ENCODE results near the gene MFAP1. TPM values are rescaled to one million over a fixed set of nuclear protein-coding genes. Genes with fewer than 3 reads are reported as not detected.
"Not testable (repeated sequence)": the region's sequence is repeated elsewhere in the genome, so short reads cannot be mapped to it uniquely, and the experiment has no call there.

Gene MFAP1
- total RNA-seq, 1 experiment from 2014 or later: 16.4 TPM

DNA sequence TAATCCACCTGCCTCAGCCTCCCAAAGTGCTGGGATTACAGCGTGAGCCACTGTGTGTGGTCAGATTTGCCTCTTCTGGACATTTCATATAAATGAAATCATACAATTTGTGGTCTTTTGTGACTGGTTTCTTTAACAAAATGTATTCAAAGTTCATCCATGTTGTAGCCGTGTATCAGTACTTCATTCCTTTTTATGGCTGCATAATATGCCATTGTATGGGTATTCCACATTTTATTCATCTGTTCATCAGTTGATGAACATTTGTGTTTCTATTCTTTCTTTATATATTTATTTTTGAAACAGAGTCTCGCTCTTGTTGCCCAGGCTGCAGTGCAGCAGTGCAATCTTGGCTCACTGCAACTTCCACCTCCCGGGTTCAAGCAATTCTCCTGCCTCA lies 28.1 kb upstream of the MFAP1 start:
- DNase-seq: no peak
- no peaks in the 10 kb centered on the region for H3K9me3 Mint-ChIP-seq (ENCODE audit: low read depth, unreplicated experiment)
- no peaks in the 10 kb centered on the region for H3K36me3 Mint-ChIP-seq (ENCODE audit: insufficient read depth, unreplicated experiment)
- no peaks in the 10 kb centered on the region for H3K4me1 Mint-ChIP-seq (ENCODE audit: low read depth, unreplicated experiment)
- TF ChIP-seq, protein P1, sequence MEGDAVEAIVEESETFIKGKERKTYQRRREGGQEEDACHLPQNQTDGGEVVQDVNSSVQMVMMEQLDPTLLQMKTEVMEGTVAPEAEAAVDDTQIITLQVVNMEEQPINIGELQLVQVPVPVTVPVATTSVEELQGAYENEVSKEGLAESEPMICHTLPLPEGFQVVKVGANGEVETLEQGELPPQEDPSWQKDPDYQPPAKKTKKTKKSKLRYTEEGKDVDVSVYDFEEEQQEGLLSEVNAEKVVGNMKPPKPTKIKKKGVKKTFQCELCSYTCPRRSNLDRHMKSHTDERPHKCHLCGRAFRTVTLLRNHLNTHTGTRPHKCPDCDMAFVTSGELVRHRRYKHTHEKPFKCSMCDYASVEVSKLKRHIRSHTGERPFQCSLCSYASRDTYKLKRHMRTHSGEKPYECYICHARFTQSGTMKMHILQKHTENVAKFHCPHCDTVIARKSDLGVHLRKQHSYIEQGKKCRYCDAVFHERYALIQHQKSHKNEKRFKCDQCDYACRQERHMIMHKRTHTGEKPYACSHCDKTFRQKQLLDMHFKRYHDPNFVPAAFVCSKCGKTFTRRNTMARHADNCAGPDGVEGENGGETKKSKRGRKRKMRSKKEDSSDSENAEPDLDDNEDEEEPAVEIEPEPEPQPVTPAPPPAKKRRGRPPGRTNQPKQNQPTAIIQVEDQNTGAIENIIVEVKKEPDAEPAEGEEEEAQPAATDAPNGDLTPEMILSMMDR (IDR thresholded peaks at IDR 0.05; ENCODE audit: unreplicated experiment): no peak
- no peak overlapping the region for H3K27ac Mint-ChIP-seq (ENCODE audit: unreplicated experiment)
- no TSS peak for BruUV-seq (replicated peaks)
- CTCF ChIA-PET: no interaction called here
- H3K4me3 Mint-ChIP-seq (ENCODE audit: low read depth, unreplicated experiment): no peak overlapping the region
- no peaks in the 10 kb centered on the region for H3K27me3 Mint-ChIP-seq (ENCODE audit: unreplicated experiment)
- intact Hi-C loops (cut with micrococcal nuclease; ENCODE audit: unreplicated experiment): no loop called here

DNA sequence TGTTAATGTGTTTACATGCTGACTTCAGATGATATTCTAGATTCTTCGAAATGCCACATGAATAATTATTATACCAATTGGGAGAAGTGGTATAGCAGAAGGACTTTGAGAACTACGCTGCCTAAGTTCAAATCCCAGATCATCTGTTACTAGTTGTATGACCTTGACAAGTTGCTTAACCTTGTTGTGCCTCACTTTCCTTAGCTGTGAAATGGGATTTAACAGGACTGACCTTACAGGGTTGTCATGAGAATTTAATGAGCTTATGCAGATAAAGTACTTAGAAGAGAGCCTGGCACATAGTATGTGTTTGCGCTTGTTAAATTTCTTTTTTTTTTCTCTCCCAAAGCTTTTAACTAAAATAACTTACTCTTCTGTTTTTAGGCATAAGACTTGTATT lies 26.8 kb upstream of the MFAP1 start:
- Mint-ChIP-seq H3K27me3 (ENCODE audit: unreplicated experiment) (no peaks in the 10 kb centered on the region), H3K36me3 (ENCODE audit: insufficient read depth, unreplicated experiment) (no peaks in the 10 kb centered on the region), H3K4me1 (ENCODE audit: low read depth, unreplicated experiment) (no peaks in the 10 kb centered on the region), H3K4me3 (ENCODE audit: low read depth, unreplicated experiment) (no peak overlapping the region), H3K9me3 (ENCODE audit: low read depth, unreplicated experiment) (no peaks in the 10 kb centered on the region), H3K27ac (ENCODE audit: unreplicated experiment) (no peak overlapping the region)
- DNase-seq: no peak
- CTCF ChIA-PET: no interaction called here
- no TSS peak for BruUV-seq (replicated peaks)
- intact Hi-C loops (cut with micrococcal nuclease; ENCODE audit: unreplicated experiment): no loop called here
- TF ChIP-seq, protein P1 (IDR thresholded peaks at IDR 0.05; ENCODE audit: unreplicated experiment): no peak

DNA sequence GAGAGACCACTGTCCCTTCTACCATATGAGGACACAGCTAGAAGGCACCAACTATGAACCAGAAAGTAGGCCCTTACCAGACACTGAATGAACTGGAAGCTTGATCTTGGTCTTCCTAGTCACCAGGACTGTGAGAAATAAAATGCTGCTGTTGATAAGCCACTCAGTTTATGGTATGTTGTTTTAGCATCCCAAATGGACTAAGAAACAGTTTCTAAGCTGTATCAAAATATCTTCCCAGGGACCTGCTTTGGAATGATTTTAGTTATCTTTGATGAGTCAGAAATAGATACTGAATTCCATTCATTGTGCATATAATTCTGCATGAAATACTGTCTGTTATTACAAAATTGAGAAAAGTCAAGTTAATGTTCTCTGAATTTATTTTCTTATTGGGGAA lies 20.9 kb upstream of the MFAP1 start:
- peaks cover 4% of the 10 kb centered on the region for H3K36me3 Mint-ChIP-seq (ENCODE audit: insufficient read depth, unreplicated experiment)
- TF ChIP-seq, protein P1 (IDR thresholded peaks at IDR 0.05; ENCODE audit: unreplicated experiment): no peak
- no peaks in the 10 kb centered on the region for H3K27me3 Mint-ChIP-seq (ENCODE audit: unreplicated experiment)
- BruUV-seq (replicated peaks): no TSS peak
- intact Hi-C loops (cut with micrococcal nuclease; ENCODE audit: unreplicated experiment): no loop called here
- CTCF ChIA-PET: no interaction called here
- H3K4me3 Mint-ChIP-seq (ENCODE audit: low read depth, unreplicated experiment): no peak overlapping the region
- H3K4me1 Mint-ChIP-seq (ENCODE audit: low read depth, unreplicated experiment): no peaks in the 10 kb centered on the region
- no peak overlapping the region for H3K27ac Mint-ChIP-seq (ENCODE audit: unreplicated experiment)
- DNase-seq: no peak
- no peaks in the 10 kb centered on the region for H3K9me3 Mint-ChIP-seq (ENCODE audit: low read depth, unreplicated experiment)

DNA sequence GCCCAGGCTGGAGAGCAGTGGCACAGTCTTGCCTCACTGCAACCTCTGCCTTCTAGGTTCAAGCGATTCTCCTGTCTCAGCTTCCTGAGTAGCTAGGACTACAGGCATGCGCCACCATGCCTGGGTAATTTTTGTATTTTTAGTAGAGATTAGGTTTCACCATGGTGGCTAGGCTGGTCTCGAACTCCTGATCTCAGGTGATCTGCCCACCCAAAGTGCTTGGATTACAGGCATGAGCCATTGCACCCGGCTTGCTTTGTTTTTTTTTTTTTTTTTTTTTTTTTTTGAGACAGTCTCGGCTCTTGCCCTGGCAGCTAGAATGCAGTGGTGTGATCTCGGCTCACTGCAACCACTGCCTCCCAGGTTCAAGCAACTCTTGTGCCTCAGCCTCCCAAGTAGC lies 8.0 kb upstream of the MFAP1 start:
- H3K27ac Mint-ChIP-seq (ENCODE audit: unreplicated experiment); H3K36me3 Mint-ChIP-seq (ENCODE audit: insufficient read depth, unreplicated experiment); H3K4me1 Mint-ChIP-seq (ENCODE audit: low read depth, unreplicated experiment); H3K27me3 Mint-ChIP-seq (ENCODE audit: unreplicated experiment); intact Hi-C loops (cut with micrococcal nuclease; ENCODE audit: unreplicated experiment); BruUV-seq (replicated peaks); DNase-seq; H3K9me3 Mint-ChIP-seq (ENCODE audit: low read depth, unreplicated experiment); H3K4me3 Mint-ChIP-seq (ENCODE audit: low read depth, unreplicated experiment): not testable (repeated sequence)
- CTCF ChIA-PET: interaction anchor here (0.7 kb wide), 1 partner anchor 360 kb away, joined by 3 read pairs; no protein-coding TSS in a partner anchor

DNA sequence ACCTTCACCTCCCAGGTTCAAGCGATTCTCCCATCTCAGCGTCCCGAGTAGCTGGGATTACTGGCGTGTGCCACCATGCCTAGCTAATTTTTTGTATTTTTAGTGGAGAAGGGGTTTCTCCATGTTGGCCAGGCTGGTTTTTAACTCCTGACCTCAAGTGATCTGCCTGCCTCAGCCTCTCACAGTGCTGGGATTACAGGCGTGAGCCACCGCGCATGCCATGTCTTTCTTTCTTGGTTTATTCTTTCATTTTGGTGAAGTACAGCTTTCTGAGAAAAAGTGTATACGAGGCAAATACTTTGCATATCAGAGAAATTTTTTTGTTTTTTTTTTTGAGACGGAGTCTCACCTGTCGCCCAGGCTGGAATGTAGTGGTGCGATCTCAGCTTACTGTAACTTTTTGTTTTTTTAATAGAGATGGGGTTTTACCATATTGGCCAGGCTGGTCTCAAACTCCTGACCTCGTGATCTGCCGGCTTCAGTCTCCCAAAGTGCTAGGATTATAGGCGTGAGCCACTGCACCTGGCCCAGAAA lies 7.1 kb upstream of the MFAP1 start:
- H3K4me1 Mint-ChIP-seq (ENCODE audit: low read depth, unreplicated experiment); H3K9me3 Mint-ChIP-seq (ENCODE audit: low read depth, unreplicated experiment); H3K4me3 Mint-ChIP-seq (ENCODE audit: low read depth, unreplicated experiment); H3K27ac Mint-ChIP-seq (ENCODE audit: unreplicated experiment); BruUV-seq (replicated peaks); intact Hi-C loops (cut with micrococcal nuclease; ENCODE audit: unreplicated experiment); DNase-seq; H3K27me3 Mint-ChIP-seq (ENCODE audit: unreplicated experiment); H3K36me3 Mint-ChIP-seq (ENCODE audit: insufficient read depth, unreplicated experiment); CTCF ChIA-PET: not testable (repeated sequence)

DNA sequence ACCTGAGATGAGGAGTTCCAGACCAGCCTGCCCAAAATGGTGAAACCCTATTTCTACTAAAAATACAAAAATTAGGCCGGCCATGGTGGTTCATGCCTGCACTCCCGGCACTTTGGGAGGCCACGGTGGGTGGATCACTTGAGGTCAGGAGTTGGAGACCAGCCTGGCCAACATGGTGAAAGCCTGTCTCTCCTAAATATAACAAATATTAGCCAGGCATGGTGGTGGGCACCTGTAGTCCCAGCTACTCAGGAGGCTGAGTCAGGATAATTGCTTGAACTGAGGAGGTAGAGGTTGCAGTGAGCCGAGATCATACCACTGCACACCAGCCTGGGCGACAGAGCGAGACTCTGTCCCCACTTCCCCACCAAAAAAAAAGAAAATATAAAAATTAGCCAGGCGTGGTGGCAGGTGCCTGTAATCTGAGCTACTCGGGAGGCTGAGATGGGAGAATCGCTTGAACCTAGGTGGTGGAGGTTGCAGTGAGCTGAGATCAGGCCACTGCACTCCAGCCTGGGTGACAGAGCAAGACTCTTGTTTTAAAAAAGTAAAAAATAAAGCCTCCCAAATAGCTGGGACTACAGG lies 6.3 kb upstream of the MFAP1 start:
- H3K4me1 Mint-ChIP-seq (ENCODE audit: low read depth, unreplicated experiment); H3K4me3 Mint-ChIP-seq (ENCODE audit: low read depth, unreplicated experiment); CTCF ChIA-PET; DNase-seq; intact Hi-C loops (cut with micrococcal nuclease; ENCODE audit: unreplicated experiment); BruUV-seq (replicated peaks); H3K9me3 Mint-ChIP-seq (ENCODE audit: low read depth, unreplicated experiment); H3K36me3 Mint-ChIP-seq (ENCODE audit: insufficient read depth, unreplicated experiment); H3K27ac Mint-ChIP-seq (ENCODE audit: unreplicated experiment); H3K27me3 Mint-ChIP-seq (ENCODE audit: unreplicated experiment): not testable (repeated sequence)

DNA sequence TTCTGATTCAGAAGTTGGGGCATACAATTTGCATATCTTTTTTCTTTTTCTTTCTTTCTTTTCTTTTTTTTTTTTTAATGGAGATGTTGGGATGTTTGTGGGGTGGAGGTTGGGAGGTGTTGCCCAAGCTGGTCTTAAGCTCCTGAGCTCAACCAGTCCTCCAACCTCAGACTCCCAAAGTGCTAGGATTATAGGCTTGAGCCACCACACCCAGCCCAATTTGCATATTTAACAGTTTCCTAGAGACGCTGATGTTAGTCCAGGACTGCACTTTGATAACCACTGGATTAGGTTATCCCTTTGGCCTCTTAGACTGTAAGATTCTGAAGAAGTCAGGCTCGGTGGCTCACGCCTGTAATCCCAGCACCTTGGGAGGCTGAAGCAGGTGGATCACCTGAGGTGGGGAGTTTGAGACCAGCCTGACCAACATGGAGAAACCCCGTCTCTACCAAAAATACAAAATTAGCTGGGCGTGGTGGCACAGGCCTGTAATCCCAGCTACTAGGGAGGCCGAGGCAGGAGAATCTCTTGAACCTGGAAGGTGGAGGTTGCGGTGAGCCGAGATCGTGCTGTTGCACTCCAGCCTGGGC lies 5.6 kb upstream of the MFAP1 start:
- BruUV-seq (replicated peaks); H3K4me1 Mint-ChIP-seq (ENCODE audit: low read depth, unreplicated experiment); H3K4me3 Mint-ChIP-seq (ENCODE audit: low read depth, unreplicated experiment); H3K9me3 Mint-ChIP-seq (ENCODE audit: low read depth, unreplicated experiment); DNase-seq; intact Hi-C loops (cut with micrococcal nuclease; ENCODE audit: unreplicated experiment); CTCF ChIA-PET; H3K27me3 Mint-ChIP-seq (ENCODE audit: unreplicated experiment); H3K27ac Mint-ChIP-seq (ENCODE audit: unreplicated experiment); H3K36me3 Mint-ChIP-seq (ENCODE audit: insufficient read depth, unreplicated experiment): not testable (repeated sequence)
